Measurements from ENCODE around the gene BEAN1.

DNA sequence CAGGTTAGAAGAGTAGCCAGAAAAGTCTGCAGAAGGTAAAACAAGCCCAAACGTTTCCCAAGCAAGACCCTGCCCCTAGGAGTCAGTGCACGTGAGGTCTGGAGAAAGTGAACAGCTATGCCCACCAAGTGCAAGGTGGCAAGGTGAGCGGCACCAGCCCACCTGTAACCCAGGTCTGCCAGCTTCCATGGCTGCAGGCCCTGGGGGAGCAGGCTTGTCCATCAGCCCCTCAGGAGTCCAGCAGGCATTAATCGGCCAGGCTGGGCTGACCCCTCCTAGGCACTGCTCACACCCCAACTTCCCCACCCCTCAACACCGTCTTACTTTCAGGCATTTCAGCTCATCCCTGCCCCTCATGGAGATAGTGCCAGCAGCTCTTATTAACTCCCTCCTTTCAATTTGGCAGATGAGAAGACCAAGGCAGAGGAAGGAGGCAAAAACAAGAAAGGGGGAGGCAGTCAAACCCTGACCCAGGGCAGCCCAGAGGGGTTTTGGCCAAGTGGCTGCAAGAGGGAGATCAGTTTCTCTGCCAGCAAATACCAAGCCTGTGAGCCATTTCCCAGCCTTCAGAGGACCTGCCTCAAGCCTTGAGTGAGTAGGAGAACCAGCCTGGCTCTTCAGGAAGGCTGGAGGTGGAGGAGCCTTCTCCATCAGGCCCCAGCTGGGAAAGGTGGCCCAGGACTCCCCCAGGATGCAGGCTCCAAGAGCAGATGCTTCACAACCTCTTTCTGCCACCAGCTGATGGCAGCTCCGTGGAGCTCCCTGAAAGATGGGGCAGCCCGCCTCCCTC is 14.7 kb downstream of the BEAN1 start:
- no peak for TF ChIP-seq ZNF121 (tag by site-specific recombination; IDR thresholded peaks at IDR 0.05)
- TF ChIP-seq ZNF423 (tag by site-specific recombination; IDR thresholded peaks at IDR 0.05) = no peak
- TF ChIP-seq, protein P1, sequence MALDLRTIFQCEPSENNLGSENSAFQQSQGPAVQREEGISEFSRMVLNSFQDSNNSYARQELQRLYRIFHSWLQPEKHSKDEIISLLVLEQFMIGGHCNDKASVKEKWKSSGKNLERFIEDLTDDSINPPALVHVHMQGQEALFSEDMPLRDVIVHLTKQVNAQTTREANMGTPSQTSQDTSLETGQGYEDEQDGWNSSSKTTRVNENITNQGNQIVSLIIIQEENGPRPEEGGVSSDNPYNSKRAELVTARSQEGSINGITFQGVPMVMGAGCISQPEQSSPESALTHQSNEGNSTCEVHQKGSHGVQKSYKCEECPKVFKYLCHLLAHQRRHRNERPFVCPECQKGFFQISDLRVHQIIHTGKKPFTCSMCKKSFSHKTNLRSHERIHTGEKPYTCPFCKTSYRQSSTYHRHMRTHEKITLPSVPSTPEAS (tag by site-specific recombination; IDR thresholded peaks at IDR 0.05) = no peak
- TF ChIP-seq ZNF76 (tag by site-specific recombination; IDR thresholded peaks at IDR 0.05; ENCODE audit: borderline replicate concordance, low read depth) = no peak
- TF ChIP-seq, protein P2, sequence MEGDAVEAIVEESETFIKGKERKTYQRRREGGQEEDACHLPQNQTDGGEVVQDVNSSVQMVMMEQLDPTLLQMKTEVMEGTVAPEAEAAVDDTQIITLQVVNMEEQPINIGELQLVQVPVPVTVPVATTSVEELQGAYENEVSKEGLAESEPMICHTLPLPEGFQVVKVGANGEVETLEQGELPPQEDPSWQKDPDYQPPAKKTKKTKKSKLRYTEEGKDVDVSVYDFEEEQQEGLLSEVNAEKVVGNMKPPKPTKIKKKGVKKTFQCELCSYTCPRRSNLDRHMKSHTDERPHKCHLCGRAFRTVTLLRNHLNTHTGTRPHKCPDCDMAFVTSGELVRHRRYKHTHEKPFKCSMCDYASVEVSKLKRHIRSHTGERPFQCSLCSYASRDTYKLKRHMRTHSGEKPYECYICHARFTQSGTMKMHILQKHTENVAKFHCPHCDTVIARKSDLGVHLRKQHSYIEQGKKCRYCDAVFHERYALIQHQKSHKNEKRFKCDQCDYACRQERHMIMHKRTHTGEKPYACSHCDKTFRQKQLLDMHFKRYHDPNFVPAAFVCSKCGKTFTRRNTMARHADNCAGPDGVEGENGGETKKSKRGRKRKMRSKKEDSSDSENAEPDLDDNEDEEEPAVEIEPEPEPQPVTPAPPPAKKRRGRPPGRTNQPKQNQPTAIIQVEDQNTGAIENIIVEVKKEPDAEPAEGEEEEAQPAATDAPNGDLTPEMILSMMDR (tag by site-specific recombination; IDR thresholded peaks at IDR 0.05) = no peak
- TF ChIP-seq ZBTB7A (tag by site-specific recombination; IDR thresholded peaks at IDR 0.05; ENCODE audit: low read depth) = no peak
- TF ChIP-seq ZNF324 (tag by site-specific recombination; IDR thresholded peaks at IDR 0.05) = no peak
- TF ChIP-seq ZNF23 (tag by site-specific recombination; IDR thresholded peaks at IDR 0.05; ENCODE audit: borderline replicate concordance) = no peak

Measured in HEK293 (cell line).